ENCODE measurements around the gene HOXA9. TPM values are rescaled to one million over a fixed set of nuclear protein-coding genes. Genes with fewer than 3 reads are reported as not detected.

Gene HOXA9
- total RNA-seq, 1 donor from 2014 or later = not detected

DNA sequence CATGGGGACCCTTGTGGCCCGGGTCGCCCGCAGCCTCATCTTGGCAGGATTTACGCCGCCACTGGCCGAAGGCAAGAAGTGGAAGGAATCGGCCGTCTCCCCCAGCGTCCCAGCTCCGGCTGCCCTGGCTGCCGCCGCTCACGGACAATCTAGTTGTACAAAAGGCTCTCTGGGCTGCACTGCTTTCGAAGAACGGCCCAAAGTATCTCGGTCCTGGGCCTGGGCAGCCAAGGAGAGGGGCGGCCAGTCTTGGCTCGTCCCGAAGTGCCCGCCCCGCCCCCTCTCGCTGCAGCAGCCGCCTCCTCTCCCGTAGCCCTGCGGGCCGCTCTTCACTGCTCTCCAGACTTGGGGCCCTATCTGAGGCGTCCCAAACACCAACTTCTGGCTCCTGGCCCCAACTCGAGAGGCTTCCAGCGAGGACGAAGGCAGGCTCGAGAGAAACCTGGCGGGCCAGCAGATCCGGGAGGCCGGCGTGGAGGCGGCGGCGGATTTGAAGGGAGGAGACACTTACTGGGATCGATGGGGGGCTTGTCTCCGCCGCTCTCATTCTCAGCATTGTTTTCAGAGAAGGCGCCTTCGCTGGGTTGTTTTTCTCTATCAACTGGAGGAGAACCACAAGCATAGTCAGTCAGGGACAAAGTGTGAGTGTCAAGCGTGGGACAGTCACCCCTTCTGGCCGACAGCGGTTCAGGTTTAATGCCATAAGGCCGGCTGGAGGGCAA lies 809 bp downstream of the HOXA9 start:
- no peak for DNase-seq

DNA sequence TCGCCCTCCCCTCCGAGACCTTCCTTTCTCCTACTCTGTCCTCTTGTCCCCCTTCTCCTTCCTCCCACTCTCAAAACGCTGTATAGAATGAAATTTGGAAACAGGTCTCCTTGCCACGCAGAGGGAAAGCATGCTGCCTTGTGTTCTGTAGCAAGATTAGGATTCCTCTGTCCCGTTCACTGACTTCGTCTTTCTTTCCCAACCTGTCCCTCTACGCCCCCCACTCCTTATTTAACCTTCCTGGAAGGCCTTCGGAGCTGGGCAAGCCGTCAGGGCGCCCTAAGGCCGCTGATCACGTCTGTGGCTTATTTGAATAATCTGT lies 1.3 kb downstream of the HOXA9 start:
- DNase-seq = no peak

DNA sequence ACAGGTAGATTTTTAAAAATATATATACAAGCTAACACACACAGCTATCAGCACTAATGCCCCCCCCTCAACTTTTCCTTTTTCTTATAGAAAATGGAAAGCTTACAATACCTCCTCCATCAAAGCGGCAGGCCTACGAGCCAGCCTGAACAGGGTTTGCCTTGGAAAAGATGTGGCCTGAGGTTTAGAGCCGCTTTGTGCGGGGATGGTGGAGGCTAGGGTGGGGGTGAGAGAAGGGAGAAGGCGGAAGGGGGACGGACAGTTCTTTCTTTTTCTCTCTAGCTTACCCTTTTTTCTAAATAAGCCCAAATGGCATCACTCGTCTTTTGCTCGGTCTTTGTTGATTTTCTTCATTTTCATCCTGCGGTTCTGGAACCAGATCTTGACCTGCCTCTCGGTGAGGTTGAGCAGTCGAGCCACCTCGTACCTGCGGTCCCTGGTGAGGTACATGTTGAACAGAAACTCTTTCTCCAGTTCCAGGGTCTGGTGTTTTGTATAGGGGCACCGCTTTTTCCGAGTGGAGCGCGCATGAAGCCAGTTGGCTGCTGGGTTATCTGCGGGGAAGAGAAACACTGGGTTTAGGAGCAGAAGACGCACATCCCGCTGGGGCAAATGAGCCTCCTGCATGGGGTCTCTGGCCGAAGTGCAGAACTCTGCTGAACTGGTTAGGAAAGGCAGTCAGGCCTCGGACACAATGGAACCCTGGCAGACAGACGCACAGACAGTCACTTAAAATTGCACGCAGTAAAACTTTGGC lies 1.9 kb downstream of the HOXA9 start:
- no peak for DNase-seq

DNA sequence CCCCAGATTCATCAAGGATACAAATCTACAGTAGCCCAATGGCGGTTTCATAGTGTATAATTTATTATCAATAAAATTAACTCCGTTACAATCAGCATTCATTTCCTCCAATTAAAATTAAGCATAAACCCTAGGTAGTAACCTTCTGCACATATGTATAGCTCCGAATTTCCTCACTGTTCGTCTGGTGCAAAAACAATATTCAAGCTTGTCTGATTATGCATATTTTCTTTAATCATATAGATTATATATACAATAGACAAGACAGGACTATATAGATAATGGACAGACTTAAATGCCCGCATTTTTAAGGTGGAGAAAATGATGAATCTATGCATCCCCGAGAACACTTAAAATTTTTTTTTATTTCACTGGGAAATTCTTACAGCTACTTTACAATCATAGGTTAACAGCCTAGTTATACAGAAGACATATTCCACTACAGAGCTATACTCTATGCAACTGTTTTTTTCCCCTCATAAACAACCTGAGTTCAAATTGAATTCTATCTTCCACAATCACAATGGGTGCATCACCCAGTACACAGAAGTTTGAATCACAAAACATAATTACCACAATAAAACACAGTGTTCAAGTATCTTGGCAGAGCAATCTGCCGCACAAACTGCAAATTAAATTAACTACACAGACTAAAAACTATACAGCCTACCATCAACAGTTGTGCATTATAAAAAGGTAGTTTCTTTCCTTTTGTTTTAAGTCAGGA lies 2.6 kb downstream of the HOXA9 start:
- no peak for DNase-seq

DNA sequence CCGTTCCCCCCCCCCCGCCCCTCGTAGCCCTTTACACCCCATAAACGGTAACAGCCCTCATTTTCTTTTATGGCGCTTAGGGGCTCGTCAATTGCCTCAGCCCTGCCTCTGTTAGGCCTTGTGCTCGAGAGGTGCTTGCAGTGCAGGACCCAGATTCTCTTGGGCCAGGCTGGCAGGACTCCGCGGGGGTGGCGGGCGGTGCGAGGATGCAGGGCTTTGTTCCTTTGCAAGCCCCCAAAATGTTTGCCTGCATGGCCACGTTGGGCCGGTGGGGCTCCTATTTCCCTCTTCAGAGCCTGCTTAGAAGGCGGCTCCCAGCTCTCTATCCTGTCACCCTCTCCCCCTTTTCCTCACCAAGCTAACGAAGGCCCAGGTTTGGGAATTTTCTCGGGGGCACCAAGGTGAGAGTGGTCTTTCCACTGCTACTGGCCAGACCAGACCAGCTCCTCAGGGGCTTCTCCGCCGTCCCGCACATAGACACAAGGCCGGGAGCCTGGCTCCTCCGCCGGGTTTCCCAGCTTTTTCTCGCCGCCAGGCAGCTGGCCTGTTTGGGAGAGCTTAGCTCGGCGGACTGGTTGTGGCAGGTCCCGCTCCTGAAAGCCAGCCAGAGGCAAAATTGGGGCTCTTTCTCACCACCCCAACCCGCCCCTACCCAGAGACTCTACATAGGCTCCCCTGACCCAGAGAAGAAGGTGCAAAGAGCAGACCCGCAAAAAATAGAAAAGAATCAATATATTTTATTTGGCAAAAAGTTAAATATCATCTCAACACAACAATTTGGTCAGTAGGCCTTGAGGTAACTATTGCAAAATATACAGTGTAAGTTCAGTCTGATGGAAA lies 3.4 kb downstream of the HOXA9 start:
- no peak for DNase-seq

DNA sequence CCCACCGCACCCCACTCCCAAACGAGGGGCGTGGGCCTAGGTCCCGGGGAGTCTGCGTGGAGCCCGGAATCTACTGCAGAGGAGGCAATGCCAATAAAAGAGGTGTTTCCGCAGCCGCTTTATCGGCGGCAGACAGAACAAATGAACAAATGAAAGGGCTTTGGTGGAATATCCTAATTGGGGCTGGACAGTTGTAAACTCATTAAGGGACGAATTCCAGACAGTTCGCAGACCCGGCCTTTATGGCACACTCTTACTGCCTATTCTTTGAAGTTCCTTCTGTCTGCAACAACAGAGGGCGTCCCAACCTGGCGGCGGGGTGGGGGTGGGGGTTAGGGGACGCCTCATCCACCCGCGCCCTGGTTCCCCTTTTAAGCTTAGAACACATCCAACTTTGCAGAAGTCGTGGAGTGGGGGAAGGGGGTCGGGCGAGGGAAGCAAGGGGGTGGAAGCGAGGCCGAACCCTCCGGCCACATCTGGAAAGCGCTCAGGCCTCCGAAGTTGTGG lies 4.1 kb downstream of the HOXA9 start:
- DNase-seq = no peak

DNA sequence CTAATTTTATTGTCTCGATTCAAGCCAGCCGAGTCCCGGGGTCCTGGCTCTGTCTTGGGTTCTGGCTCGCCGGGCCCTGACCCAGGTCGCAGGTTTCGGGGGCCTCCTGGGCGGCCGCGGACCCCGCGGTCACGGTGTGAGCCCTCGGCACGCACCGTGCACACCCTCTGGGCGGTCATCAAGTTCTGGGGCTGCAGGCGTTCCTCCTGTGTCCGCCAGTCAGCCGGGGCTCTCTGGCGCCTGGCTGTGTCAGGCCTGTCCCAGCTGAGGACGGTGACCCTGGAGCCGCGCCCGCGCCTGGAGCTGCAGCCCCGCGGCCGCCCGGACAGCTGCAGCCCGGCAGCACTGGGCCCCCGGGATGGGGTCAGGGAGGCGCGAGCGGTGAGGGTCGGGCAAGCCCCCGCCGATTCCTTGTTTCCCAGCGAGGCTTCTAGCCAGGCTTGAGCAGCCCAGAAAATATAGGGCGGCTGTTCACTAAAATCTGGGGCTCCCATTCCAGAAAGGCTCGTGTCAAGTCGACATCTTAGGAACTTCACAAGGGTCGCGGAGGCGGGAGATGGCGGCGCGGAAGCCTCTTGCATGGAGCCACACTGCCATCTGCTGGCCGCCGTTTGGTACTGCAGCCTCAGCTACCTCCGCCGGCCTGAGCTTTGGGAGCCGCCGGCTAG lies 4.7 kb downstream of the HOXA9 start:
- DNase-seq = peak; percentile 94

DNA sequence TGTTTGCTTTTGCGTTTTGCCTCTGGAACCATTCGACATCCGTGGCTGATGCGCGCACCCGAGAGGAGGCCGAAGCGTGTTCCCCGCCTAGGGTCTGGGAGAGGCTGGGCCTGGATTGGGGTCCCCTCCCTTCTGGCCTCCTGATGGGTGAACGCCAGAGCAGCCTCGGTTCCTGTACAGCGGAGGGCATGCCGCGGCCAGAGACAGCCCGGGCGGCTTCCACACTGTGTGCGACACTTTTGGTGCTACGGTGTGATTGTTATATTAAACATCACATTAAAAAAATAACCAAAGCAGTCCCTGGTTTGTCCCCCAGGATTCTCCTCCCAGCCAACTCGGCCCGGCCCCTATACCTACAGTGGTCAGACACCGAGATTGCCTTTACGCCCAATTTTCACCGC lies 5.2 kb downstream of the HOXA9 start:
- no peak for DNase-seq

DNA sequence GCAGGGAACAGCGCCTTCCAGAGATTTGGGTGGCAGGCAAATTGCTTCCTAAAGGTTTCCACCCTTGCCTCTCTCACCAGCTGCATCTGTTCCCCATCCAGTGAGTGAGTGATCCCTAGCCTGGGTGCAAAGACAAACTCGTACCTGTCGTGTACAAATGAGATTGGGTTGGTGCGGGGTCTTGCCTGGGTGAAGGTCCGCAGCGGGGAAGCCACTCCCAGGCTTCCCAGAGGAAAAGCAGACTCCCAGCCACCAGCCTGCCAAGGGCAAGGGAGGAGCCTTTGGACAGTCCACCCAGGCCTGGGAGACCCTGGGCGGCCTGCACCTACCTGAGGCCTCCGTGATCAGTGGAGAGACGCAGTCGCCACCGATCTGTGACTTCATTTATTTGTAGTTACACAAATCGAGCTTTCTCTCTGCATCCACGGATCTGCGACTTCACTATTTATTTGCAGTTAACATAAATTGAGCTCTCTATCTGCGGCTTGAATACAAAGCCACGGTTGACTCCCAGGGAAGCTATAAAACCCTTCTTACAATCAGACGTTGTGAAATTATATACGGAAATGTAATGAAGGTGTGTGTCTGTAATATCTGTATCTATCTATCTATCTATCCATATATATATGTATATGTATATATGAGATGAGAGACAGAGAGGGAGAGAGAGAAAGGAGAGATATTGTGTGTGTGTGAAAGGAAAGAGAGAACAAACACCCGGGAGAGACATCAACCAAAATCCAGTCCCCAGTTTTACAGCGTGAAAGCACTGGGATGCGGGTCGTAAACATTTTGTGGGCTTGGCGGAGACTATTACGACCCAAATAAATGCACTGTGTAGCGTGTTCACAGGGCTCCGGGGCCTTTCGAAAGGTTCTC lies 5.8 kb downstream of the HOXA9 start:
- DNase-seq = no peak

DNA sequence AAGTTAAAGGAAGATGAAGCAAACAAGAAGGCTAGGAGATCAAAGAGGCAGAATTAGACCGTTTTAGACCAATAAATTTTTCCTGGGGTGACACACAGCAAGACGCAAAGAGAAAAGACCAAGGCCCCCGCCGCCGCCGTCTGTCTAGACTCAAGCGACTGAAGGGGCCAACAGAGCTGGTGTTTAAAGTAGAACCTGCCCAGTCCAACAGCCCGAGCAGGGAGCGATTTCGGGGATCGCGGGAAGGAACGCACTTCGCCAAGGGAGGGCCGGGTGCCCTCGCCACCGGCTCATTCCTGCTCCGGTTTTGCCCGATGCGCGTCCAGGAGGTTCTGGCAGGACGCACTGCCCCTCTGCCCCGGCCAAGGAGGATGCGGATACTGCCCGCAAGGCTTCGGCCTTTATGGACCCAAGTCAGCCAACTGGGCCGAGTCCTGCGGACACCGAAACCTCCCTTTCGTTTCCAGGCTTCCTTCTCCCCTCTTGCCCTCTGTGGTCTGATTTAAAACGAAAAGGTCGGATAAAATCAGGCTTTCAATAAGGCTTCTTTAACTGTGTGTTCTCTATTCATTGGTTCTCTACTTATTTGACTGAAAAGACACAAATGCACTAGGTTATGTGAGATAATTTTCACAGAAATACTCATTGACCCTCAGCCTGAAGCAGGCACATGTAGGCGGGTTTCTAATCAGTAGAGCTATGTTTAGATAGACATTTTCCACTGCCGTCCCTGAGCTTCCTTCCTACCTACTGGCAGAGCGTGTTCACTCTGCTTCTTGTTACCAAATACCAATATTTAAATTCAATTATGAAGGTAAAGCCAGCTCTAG lies 6.7 kb downstream of the HOXA9 start:
- no peak for DNase-seq

DNA sequence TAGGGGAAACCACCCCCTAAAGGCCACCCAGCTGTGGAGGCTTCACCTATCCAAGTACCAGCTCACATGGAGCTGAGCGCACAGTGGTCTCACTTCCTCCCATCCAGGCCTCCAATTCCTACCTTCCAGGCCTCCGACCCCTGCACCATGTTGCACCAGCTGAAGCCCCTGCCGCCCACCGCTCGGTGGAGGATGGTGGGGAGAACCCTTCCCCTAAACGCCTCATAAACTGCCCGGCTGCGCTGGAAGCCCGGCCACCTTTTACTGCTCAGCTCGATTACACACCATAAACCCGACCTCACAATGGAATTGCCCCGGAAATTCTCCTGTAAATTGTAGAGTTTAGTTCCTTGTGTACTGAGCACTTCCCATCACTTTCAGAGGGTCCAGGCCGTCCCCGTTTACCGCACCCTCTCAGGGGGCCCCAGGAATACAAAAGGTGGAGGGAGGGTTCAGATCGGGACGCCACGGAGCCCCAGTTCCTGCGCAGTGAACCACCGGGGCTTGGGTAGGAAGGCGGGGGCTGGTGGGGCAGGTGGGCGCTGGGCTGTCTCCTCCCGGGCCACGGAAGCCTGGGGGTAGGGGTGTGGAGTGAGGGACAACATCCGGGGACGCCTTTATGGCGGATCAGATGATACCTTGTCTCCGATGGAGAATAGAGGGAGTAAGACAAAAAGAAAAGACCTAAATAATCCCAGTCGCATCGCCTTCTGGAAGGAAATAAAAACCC lies 7.5 kb downstream of the HOXA9 start:
- no peak for DNase-seq

DNA sequence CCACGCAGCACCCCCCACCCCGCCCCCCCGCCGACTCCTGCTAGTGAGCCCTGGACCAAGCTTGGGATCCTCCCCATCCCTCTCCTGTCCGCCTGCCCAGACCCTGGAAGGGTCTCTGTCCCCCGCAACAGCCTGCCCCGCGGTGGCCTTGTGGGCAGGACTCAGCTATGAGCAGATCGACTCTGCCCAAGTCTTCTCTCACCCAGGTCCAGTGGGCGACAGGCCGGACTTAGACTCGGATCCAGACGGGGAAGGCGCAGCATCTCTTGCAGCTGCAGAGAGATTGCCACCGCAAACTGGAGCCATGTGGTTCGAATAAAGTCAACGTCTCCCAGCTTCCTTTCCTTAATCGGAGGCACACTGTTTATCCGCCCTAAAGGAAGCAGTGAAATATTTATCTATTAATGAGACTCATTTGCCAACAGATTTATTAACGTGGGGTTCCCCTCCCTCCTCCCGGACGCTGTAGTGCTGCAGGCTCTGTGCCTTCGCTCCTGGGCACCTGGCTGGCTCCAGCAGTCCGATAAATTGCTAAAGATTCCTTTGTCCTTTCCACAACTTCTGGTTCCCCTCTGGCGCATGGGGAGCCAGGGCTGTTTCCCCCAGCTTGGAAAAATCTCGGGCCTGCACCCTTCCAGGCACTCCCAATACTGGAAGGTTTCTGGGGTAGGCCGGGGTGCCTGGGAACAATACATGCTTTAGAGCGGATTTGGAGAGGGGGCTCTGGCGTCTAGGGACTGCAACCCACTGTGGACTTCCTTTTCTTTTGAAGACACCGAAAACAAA lies 8.2 kb downstream of the HOXA9 start:
- DNase-seq = no peak

DNA sequence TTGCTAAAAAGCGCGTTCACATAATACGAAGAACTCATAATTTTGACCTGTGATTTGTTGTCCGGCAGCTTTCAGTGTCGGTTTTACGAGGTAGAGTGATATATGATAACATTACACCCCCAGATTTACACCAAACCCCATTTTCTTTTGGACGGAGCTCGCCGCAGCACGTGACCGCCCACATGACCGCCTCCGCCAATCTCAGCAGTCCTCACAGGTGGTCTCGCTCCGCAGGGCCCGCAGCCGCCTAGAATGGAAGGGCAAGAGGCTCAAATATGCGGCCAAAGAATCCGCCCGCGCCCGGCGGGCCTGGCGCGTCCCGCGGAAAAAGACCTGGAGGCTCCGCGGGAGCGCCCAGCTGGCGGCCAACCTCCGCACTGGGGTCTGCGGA lies 8.8 kb downstream of the HOXA9 start, which contains the start of gene HOXA7:
TSS of gene HOXA7 (minus strand) at position 168 of the 391 bp plus-strand sequence. CDS start at position 38, 130 bp downstream.
- DNase-seq = no peak

DNA sequence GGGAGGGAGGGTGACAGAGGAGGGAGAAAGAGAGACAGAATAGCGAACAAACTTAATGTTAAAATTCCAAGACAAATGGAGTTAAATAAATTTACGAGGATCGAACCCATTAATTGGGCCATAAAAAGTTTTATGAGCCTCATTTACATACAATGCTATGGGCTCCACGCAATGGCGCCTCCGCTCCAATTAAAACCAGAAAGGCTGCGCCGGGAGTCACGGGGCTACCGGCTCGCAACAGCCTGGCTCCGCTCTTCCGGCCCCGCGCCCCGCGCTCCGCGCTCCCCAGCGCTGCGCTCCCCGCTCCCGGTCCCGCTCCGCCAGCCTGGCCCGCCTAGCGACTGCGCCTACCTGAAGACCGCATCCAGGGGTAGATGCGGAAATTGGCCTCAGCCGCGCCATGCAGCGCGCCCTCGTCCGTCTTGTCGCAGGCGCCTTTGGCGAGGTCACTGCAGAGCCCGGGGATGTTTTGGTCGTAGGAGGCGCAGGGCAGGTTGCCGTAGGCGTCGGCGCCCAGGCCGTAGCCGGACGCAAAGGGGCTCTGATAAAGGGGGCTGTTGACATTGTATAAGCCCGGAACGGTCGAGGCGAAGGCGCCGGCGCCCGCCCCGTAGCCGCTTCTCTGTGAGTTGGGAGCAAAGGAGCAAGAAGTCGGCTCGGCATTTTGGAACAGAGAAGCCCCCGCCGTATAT lies 9.4 kb downstream of the HOXA9 start:
- no peak for DNase-seq

DNA sequence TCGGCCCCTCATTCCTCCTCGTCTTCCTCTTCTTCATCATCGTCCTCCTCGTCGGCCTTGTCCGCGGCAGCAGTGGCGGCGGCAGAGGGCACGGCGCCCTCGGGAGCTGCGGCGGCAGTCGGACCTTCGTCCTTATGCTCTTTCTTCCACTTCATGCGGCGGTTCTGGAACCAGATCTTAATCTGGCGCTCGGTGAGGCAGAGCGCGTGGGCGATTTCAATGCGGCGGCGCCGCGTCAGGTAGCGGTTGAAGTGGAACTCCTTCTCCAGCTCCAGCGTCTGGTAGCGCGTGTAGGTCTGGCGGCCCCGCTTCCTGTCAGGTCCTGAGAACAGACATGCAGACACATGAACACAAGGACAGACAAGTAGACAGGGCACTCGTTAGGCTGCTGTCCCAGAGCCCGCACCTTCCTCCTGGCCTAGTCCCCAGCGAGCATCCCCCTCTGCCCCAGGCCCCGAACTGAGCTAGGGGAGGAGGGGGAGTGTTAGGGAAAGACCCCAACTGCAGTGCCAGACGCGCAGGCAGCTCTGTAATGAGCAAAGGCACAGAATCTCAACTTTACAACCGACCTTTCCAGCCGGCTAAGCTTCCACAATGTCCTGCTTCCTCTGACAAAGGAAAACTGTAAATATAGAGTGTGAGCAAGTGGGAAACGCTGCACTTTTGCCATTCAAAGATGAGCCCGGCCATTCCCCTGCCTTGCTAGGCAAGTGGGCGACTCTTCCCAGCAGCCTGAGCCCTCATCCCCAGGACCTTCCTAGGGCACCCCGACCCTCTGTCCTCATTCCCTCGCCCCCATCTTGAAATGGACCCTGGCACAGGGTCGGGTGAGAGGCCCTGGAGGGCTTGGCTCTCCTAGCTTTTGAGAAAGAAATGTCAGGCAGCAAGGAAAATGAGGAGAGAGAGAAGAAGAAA lies 10.2 kb downstream of the HOXA9 start:
- DNase-seq = no peak

DNA sequence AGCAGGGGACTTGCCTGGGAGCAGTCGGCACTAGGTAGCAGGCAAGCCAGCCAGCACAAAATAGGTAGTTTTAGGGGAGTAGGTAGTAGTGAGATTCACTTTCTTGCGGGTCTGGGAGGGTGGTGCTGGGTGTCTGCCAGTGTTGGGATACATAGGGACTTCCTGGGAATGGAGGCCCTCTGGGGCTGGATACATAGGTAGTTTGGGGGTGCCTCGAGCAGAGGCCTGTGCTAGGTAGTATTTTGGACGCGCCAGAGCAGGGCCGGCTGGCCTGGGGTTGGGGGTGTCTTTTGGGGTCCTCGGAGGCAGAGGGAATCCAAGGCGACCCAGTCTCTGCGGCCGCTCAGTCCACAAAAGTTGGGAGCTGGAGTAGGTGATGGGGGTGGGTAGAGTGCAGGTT lies 11.0 kb downstream of the HOXA9 start:
- DNase-seq = no peak

Measured in tongue (tissue), 2 donors.